ENCODE measurements around the gene SLC26A11.
"Not testable (repeated sequence)": the region's sequence is repeated elsewhere in the genome, so short reads cannot be mapped to it uniquely, and the experiment has no call there.

The SLC26A11 gene

DNA sequence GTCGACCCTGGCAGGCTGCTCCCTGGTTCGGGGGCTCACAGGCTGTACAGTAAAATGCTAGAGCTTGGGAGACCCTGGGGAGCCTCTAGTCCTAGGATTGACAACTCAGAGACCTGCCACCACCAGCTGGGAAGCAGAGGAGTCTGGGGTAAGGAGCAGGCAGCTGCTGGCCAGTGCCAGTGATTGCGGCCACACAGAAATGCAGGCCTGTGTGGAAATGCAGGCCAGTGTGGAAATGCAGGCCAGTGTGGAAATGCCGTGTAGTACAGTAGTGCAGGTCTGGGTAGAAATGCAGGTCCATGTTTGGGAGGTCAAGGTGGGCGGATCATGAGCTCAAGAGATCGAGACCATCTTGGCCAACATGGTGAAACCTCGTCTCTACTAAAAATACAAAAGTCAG, 23.6 kb upstream of the SLC26A11 start:
- DNase-seq (ENCODE audit: low read depth), result no peak

DNA sequence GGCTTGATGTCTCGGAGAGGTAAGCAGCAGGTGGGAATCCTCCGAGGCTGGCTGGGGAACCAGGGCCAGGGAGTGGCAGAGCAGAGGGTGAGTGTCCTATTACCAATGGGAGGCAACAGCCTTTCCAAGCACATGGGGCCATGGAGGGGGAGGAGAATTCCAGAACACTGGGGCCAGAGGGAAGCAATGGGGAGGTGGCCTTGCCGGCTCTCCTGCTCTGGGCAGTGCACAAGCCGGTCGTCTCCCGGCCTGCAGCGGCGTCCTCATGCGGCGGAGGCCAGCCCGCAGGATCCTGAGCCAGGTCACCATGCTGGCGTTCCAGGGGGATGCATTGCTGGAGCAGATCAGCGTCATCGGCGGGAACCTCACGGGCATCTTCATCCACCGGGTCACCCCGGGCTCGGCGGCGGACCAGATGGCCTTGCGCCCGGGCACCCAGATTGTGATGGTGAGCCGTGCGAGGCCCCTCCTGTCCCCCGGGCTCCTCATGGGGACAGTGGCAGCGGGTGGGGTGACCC, 22.0 kb upstream of the SLC26A11 start:
- DNase-seq (ENCODE audit: low read depth), result no peak

GRCh38 chr17:80199295-80199694, 20.9 kb upstream of the SLC26A11 start:
- DNase-seq (ENCODE audit: low read depth), result not testable (repeated sequence)

DNA sequence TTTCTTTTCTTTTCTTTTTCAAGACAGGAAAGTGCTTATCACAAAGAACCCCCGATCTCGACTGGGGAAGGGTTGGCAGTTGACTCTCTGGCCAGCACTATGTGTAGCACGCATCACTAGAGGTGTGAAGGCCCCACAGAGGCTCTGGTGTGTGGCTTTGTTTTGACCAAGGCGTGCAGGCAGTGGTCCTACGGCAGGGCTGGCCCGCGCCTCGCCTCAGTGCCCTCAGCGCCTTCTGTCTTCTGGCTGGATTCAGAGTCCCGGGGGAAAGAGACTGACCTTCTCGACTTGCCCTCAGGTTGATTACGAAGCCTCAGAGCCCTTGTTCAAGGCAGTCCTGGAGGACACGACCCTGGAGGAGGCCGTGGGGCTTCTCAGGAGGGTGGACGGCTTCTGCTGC, 18.8 kb upstream of the SLC26A11 start:
- DNase-seq (ENCODE audit: low read depth), result no peak

DNA sequence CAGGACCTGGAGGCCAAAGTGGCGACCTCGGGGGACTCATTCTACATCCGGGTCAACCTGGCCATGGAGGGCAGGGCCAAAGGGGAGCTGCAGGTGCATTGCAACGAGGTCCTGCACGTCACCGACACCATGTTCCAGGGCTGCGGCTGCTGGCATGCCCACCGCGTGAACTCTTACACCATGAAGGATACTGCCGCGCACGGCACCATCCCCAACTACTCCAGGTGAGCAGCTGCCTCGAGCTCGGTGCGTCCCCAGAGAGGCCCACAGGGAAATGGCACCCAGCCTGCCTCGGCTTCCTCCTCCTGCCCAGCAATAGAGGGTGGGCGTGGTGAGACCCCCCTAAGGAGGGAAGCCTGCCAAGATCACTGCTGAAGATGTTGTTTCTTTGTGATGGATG, 18.0 kb upstream of the SLC26A11 start:
- DNase-seq (ENCODE audit: low read depth), result no peak

DNA sequence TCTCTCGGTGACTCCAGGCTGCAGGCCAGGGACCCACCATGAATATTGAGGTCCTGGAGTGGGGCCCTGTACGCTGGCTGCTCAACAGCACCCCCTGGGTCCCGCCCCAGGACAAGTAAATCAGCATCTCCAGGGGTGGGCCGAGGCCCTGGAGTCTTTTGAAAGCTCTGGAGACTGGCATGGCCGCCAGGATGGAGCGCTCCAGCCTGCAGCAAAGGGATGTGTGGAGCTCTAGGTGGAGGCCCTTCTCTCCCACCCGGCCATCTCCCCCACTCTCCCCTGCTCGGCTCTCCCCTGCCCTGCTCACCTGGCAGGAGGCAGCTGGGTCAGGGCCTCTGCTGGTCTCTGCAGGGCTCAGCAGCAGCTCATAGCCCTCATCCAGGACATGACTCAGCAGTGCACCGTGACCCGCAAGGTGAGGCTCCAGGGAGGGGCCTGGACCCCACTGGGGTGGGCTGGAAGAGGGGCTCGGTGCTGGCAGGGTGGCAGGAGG, 16.7 kb upstream of the SLC26A11 start:
- DNase-seq (ENCODE audit: low read depth), result no peak

DNA sequence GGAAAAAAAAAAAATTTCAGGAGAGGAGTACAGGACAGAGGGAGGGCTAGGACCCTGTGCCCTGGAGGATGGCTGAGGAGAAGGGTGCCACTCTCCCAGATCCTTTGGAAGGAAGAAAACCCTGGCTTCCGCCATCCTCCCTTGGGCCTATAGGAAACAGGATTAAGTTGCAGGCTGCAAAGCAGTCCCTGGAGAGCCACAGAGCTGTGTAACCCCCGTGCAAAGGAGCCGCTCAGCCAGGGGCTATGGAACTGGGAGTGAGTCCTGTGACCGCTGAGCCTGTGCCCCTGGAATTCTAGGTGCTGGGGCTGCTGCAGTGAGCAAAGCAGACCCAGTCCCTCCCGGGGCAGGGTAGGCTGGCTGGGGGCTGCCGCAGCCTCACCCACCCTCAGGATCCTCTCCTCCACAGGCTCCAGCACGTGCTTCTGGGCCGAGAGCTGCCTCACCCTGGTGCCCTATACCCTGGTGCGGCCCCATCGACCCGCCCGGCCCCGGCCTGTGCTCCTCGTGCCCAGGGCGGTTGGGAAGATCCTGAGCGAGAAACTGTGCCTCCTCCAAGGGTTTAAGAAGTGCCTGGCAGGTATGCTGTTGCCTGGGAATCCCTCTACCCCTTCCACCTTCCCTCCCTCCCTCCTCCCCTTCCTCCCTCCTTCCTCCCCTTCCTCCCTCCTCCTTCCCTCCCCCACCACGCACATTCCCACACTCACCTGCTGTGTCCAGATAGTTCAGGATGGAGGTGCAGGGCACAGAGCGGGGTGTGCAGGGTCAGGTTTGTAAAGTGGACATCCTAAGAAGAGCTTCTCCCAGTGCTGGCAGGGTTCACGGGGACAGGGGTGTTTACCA, 15.4 kb upstream of the SLC26A11 start:
- DNase-seq (ENCODE audit: low read depth), result no peak

DNA sequence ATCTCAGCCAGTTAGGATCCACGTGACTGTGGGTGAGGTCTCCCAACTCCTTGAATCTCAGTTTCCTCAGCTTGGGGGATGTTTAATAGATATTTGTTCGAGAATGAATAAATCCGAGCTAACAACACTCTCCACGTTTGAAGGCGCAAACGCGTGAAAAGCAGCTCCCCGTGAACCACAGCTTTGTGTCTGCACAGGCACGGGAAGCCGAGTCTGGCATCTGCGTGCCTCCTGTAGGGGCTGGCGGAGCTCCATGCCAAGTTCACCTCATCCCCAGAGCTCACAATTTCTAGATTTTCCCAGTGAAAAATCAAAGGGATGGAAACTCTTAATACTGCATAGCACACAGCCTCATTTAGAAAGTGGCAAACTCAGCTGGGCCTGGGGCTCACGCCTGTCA, 14.4 kb upstream of the SLC26A11 start:
- DNase-seq (ENCODE audit: low read depth), result no peak

GRCh38 chr17:80208050-80208449, 12.2 kb upstream of the SLC26A11 start:
- DNase-seq (ENCODE audit: low read depth), result no peak

DNA sequence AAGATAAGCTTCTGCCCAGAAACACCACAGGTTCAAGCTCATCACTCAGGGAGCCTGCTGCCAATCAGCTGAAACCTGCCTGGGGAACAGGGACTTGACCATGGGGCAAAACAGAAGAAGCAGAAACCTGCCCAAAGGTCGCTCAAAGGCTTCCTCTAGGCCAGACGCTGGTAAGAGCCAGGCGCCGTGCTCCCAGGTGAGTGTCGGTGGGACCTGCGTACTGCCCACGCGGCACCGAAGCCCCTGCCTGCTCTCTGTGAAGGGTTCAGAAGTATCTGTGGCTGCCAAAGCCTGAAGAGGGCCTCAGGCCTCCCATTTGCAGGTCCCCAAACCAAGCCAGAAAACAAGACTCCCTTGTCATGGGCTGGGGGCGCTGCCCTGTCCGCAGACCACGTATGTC, 10.5 kb upstream of the SLC26A11 start:
- DNase-seq (ENCODE audit: low read depth), result no peak

DNA sequence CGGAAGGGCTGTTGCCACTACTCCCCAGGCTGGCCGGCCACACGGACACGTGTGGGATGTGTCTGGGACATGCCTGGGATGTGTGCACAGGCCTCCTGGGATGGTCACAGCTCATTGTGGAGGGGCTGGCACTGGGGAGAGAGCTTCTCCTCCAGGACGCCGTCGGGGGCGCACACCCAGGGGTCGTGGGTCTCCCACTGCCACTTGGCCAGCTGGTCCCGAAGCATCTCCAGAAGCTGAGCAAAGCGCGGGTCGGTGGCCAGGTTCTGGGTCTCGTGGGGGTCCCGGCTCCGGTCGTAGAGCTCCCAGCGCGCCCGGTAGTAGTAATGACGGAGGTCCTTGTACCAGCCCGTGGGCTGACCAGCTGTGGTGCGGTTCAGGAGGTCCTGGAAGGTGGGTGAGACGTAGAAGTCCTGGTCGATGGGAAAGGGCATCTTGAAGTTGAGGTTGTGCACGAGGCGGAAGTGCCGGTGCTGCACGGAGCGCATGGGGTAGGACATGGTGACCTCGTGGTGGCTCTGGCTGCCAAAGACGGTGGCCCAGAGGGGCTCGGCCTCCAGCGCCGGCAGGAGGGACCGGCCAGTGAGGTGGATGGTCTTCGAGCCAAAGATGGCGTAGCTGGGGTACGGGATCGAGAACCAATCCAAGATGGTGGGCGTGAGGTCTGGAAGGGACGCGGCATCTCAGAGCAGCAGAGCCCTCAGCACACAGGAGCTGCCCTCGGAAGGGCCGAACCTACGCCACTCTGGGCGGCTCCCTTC, 9.7 kb upstream of the SLC26A11 start:
- no peak for DNase-seq (ENCODE audit: low read depth)

GRCh38 chr17:80212109-80212508, 8.1 kb upstream of the SLC26A11 start:
- DNase-seq (ENCODE audit: low read depth), result no peak

DNA sequence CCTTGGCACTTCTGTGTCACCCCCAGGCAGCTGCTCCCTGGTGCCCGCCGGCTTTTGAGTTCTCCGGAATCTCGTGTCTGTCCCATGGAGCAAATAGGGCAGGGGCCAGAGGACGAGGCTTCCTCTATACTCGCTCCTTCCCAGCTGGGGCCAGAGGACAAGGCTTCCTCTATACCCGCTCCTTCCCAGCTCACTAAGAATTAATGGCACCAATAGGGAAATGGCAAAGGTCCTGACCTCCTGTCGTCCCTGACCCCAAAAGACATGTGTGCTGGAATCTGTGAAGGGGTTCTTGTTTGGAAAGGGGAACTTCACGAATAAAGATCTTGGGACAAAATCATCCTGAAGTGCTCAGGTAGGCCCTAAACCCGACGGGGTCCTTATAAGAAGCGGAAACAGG, 7.7 kb upstream of the SLC26A11 start:
- DNase-seq (ENCODE audit: low read depth), result no peak

- DNase-seq (ENCODE audit: low read depth), result no peak
These were observed 7.1 kb upstream of the SLC26A11 start for GRCh38 chr17:80212962-80213642.

DNA sequence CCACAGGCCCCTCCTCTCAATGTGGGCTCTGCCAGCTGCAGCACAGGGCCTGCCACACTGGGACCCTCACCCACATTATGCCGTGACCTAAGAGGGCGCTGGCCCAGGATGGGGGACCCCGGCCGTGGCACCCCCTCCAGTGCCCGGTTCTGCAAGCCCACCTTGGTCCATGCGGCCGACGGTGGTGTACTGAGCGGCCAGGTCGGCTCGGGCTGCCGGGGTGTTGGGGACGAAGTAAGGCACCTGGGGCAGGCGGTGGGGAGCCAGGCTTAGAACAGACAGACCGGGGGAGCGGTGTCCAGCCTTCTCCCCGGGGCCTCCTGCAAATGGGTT, 6.6 kb upstream of the SLC26A11 start:
- no peak for DNase-seq (ENCODE audit: low read depth)

DNA sequence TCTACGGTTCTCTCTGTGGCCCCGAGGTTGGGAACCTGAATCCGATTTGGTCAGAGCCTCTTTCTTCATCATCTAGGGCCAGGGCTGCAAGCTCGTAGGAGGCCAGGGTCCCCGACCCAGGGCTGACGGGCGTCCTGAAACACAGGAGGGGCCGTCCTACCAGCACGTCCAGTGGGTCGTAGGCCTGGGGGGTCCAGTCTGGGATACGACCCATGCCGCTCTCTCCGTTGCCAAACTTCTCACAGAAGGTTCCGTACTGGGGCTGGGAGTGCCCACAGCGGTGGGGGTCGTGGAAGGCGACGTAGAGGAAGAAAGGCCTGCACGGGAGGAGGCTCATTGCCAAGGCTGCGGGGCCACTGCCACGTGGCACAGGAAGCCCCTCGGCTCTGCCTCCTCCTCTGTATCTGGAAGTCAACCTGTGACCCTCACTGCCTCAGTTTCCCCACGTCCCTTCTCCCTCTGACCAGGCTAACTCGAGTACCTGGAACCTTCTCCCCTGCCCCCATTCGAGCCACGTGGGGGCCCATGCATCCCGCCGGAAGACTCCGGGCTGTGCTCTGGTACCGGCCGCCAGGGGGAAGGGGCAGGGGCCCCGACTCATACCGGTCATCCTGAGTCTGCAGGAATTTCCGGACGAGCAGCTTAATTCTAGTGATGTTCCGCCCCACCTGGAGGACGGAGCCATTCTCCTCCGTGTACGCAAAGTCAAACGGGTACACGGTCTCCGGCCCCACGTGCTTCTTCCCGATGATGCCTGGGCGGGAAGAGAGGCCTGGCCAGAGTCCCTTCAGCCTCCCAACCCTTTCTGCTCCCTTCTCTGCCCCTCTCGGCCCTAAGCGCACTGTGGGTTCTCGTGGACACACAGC, 6.0 kb upstream of the SLC26A11 start:
- DNase-seq (ENCODE audit: low read depth), result no peak

DNA sequence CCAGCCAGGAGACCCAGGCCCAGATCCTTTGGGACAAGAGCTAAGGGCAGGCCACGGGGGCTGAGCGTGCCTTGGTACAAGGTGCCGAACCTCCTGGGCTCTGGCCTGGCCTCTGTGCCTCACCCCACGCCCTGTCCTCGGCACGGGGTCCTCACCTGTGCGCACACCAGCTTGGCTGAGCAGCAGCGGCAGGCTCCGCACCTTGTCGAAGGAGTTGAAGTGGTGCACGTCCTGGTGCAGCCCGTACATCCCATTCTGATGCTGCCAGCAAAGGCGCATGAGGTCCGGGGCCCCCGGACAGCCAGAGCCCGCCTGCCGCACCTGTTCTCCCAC, 5.4 kb upstream of the SLC26A11 start:
- DNase-seq (ENCODE audit: low read depth), result no peak

GRCh38 chr17:80216473-80217456, 3.5 kb upstream of the SLC26A11 start:
- no peak for DNase-seq (ENCODE audit: low read depth)

- DNase-seq (ENCODE audit: low read depth), result no peak
These were observed 2.4 kb upstream of the SLC26A11 start for GRCh38 chr17:80217703-80218362.

DNA sequence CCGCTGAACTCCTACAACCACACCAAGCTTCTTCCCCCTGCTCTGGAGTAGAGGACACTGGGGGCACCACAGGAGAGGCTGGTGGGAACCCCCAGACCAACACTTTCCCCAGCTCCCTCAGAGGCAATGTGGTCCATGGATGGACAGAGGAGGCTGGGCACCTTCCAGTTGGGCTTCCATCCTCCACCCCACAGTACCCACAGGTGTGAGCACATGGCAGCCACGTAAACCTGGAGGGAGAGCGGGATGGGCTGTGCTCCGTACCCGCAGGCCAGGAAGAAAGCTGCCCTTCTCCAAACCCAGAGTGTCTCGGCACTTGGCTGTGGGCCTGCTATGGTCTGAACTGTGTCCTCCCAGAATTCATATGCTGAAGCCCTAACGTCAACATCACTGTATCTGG, 1.8 kb upstream of the SLC26A11 start:
- no peak for DNase-seq (ENCODE audit: low read depth)

Data from CMK (cell line).